ENCODE results near the gene NECTIN2.

DNA sequence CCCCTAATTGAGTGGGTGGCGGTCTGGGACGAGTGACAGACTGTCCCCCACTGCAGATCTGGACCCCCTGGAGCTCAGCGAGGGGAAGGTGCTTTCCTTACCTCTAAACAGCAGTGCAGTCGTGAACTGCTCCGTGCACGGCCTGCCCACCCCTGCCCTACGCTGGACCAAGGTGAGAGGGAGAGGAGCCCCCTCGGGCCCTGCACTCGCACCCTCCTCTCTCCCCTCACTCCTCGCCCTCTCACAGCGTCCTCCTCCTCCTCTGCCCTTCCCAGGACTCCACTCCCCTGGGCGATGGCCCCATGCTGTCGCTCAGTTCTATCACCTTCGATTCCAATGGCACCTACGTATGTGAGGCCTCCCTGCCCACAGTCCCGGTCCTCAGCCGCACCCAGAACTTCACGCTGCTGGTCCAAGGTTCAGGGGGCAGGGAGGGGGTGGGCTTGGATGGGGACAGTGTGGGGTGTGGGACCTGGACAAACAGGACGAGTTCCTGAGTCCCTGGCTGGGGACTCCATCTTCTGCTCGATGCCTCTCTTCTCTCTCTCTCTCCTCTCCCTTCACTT lies 27.5 kb upstream of the NECTIN2 start:
- no peak for TF ChIP-seq POLR2A (IDR thresholded peaks at IDR 0.05)
- TF ChIP-seq, protein P1, sequence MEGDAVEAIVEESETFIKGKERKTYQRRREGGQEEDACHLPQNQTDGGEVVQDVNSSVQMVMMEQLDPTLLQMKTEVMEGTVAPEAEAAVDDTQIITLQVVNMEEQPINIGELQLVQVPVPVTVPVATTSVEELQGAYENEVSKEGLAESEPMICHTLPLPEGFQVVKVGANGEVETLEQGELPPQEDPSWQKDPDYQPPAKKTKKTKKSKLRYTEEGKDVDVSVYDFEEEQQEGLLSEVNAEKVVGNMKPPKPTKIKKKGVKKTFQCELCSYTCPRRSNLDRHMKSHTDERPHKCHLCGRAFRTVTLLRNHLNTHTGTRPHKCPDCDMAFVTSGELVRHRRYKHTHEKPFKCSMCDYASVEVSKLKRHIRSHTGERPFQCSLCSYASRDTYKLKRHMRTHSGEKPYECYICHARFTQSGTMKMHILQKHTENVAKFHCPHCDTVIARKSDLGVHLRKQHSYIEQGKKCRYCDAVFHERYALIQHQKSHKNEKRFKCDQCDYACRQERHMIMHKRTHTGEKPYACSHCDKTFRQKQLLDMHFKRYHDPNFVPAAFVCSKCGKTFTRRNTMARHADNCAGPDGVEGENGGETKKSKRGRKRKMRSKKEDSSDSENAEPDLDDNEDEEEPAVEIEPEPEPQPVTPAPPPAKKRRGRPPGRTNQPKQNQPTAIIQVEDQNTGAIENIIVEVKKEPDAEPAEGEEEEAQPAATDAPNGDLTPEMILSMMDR (IDR thresholded peaks at IDR 0.05 in 8 of 11, conservative IDR thresholded peaks at IDR 0.05 in 3 of 11), result no peak

All from spleen (tissue), 7 donors.